Right hindlimb (tissue), 1 donor: ENCODE data around the gene ZNF77.
A peak's percentile ranks its signal among the peaks of the same experiment; 100 is the strongest.
"Not testable (repeated sequence)": the region's sequence is repeated elsewhere in the genome, so short reads cannot be mapped to it uniquely, and the experiment has no call there.

Experiments used
- DNase-seq: peaks from one replicate; pipeline ENCODE4 v3.0.0-alpha.2; 2018

Gene ZNF77

DNA sequence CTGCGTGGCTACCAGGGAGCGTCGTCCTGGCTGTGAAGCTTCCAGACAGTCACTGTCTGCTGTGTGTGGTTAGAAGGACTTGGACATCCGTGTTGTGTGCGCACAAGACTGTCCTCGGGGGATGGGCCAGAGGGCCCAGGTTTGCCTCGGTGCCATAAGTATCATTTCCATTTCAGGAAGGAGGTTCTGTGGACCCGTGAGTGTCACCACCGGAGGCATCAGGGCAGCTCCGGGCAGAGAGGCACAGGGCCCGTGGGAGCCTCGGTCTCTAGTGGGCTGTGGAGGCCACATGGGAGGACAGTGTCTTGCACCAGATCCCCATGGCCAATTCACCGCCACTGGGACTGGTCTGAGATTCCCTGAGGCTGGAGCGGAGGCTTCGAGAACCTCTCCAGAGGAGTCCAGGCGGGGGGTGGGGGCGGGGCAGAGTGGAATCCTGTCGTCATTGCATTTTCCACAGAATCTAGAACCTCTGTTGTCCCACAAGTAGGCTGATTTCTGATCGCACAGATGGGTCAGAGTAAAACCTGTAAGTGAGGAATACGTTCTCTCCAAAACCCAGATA, 38.1 kb downstream of the ZNF77 start:
- no peak for DNase-seq

DNA sequence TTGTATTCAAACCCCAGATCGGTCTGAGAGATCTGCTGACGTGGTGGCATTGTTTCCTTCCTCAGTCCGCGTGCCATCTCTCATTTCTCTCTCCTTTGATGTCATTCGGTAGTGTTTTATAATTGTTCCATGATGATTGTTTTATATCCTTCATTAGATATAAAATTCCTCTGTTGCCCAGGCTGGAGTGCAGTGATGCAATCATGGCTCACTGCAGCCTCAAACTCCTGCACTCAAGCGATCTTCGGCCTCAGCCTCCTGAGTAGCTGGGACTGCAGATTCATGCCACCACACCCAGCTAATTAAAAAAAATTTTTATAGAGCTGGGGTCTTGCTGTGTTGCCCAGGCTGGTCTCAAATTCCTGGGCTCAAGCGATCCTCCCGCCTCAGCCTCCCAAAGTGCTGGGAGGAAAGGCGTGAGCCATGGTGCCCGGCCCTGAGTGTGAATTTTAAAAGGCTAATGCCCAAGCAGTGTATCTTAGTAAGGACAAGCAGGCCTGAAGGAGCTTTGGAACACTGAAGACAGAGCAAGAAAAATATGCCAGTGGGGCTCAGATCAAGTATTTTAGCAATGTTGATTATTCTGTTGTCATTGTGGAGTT, 38.8 kb downstream of the ZNF77 start:
- DNase-seq = no peak

DNA sequence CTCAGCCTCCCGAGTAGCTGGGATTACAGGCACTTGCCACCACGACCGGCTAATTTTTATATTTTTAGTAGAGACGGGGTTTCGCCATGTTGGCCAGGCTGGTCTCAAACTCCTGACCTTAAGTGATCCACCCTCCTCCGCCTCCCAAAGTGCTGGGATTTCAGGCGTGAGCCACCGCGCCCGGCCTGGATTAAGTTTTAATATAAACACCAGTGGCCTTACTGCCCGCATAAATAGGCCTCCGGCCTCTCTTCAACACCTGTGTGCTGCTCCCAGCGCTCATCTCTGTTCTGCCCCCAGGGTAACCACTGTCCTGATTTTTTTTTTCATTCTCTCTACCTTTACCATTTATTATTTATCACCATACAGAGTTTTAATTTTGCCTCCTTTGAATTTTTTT, 41.4 kb downstream of the ZNF77 start:
- not testable (repeated sequence) for DNase-seq

GRCh38 chr19:2902590-2903218, 42.1 kb downstream of the ZNF77 start:
- DNase-seq = no peak

DNA sequence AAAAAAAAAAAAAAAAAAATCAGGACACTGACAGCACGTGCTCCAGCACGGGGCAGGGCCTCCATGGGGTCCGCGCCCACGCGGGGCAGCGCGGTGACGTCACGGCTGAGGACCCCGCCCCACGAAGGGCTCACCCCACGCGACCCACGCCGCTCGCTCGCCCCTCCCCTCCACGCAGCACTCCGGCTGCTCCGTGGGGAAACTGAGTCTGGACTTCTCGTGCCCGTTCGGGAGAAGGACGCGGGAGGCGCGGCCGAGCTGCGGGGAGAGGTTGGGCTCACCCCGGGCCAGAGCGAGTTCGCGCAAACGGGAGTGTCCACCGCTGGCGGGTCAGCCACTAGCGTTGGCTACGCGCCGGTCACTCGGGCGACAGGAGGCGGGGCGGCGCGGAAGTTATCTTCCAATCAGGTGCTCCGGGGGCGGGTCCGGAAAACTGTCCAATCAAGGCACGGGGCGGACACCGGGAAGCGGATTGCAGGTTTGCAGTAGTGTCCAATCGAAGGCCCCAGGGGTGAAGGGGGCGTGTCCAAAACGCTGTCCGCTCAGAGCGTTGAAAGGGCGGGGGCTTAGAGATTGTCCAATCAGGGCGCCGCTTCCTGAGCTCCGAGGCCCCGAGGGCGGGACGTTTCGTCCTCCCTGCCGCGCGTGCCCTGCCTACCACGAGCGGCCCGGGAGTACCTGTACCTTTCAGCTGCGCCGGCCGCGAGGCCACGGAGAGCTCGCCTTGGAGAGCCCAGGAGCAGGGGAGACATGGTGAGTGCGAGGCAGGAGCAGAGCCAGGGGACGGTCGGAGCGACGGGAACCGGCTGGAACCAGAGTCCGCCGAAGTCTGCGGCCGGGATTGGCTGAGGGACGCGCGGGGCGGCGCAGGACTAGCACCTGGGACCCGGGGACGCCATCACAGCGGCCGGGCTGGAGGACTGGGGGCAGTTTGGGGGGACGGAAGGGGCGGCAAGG, 44.2 kb downstream of the ZNF77 start, which contains the start of gene ZNF57:
Gene ZNF57 (plus strand): TSS at position 633 of the 957 bp plus-strand sequence. CDS start 118 bp downstream, at position 751.
- peak; percentile 100 for DNase-seq

- DNase-seq = no peak
Observed at GRCh38 chr19:2896694-2897093, 48.1 kb downstream of the ZNF77 start.

DNA sequence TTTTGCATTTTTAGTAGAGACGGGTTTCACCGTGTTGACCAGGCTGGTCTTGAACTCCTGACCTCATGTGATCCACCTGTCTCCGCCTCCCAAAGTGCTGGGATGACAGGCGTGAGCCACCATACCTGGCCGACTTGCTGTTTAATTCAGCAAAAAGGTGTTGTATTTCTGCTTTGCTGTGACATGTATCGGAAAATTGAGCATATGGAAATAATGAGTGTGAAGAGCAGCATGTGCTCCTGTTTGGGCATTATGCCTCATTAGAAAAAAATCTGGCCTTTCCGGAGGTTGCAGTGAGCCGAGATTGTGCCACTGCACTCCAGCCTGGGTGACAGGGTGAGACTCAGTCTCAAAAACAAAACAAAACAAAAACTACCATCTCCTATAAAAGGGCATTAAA, 54.2 kb downstream of the ZNF77 start:
- not testable (repeated sequence) for DNase-seq

GRCh38 chr19:2888731-2889224, 56.0 kb downstream of the ZNF77 start:
- DNase-seq = peak; percentile 50

DNA sequence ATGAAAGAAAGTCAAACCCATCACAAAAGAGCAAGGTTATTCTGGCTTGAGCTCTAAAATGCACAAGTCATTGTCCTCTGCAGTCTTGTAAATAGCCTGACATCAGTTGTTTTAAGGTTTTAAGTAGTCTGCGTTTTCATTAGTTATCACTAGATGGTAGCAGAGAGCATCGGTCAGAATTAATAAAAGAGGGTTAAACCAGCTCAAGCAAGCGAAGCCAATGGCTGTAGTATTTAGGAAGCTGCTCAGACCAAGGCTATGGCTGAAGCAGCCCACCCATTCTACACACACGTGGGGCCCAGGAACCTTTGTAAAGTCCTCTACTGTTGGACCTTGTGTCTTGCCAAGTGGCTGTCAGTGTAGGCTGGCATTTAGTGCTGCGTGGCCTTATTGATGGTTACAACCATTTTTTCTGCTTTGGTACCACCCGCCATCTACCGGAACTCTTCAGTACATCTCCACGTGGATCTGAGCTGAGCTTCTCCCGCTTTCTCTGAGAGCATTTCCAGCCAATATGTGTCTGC, 57.3 kb downstream of the ZNF77 start:
- DNase-seq = peak; percentile 32

DNA sequence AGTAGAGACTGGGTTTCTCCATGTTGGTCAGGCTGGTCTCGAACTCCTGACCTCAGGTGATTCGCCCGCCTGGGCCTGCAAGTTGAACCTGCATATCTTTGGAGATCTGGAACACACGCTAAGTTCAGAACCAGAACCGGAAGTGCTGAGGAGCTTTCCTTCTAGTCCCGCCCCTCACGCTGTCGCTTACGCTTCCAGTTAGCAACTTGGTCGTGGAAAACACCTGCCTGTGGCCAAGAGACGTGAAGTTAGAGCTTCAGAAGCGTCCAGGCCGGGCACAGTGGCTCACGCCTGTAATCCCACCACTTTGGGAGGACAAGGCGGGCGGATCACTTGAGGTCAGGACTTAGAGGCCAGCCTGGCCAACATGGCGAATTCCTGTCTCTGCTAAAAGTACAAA, 59.0 kb downstream of the ZNF77 start:
- no peak for DNase-seq

DNA sequence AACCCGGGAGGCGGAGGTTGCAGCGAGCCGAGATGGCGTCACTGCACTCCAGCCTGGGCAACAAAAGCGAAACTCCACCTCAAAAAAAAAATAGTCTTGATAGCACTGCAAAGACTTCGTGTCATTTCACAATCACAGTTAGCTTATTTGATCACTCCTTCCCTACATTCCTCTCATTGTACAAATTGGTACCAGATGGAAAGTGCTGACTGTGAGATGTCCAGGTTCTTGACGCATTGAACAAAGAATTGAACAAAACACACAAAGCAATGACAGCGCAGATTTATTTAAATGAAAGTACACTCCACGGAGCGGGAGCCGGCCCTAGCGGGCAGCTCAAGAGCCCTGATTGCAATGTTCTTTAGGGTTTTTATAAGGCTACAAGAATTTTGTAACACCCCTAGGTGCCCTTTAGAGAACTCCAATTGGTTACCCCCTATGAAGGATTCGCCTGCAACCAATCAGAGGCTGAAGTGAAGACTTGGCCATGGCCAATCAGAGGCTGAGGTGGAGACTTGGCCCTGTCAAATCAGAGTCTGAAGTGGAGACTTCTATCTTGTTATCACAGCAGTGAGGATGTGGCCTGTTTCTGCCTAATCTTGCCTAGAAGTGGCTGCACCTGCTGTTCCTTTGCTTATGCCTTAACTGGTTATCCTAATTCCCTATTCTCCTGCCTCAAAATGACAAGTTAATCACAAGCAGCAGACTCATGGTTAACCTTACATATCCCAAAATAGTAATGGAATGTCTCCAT, 60.9 kb downstream of the ZNF77 start:
- no peak for DNase-seq
